ENCODE results near the gene PODXL.

GRCh38 chr7:131596785-131597184, 40.4 kb upstream of the PODXL start:
- no peak for TF ChIP-seq CTCF (IDR thresholded peaks at IDR 0.05; ENCODE audit: insufficient read depth, low read length, poor library complexity, severe bottlenecking)
- no peak for TF ChIP-seq EZH2phosphoT487 (conservative IDR thresholded peaks at IDR 0.05; ENCODE audit: low read length)

Data from SU-DHL-6 (cell line).